Vagina (tissue), 2 donors: Measurements from ENCODE around the gene CTBP2. TPM values are rescaled to one million over a fixed set of nuclear protein-coding genes. Genes with fewer than 3 reads are reported as not detected.

Experiments
- DNase-seq, 2 donors: peaks; one replicate each; pipeline ENCODE4 v3.0.0-alpha.2; 2017; ENCODE audit errors: extremely low spot score in 2 of 2
- H3K27ac ChIP-seq: fragments of 200-600 bp; sonication (generic); one replicate; pipeline ENCODE4 v1.5.1; 2019
- H3K27me3 ChIP-seq: fragments of 200-600 bp; sonication (generic); one replicate; pipeline ENCODE4 v1.5.1; 2019
- H3K36me3 ChIP-seq, 2 donors: fragments of 200-600 bp; sonication (generic); one replicate each; pipeline ENCODE4 v1.5.1; 2017 to 2019
- H3K4me1 ChIP-seq: fragments of 200-600 bp; sonication (generic); one replicate; pipeline ENCODE4 v1.5.1; 2019
- H3K4me3 ChIP-seq, 2 donors: fragments of 200-600 bp; sonication (generic); 1 replicate in 1 of 2; 2 replicates in 1 of 2; pipeline ENCODE4 v1.5.1; 2016 to 2019
- H3K9me3 ChIP-seq: fragments of 200-600 bp; sonication (generic); one replicate; pipeline ENCODE4 v1.5.1; 2019
- CTCF ChIP-seq, 3 experiments: fragments of 450-650 bp in 2 of 3; fragments of 200-600 bp in 1 of 3; sonication (generic) in 1 of 3; IDR thresholded peaks; one replicate each; pipeline ENCODE4 v1.5.1; 2017 to 2019; ENCODE audit warnings: antibody characterized with exemption in 3 of 3, mild to moderate bottlenecking in 2 of 3, moderate library complexity in 2 of 3
- POLR2A ChIP-seq, 2 donors: fragments of 450-650 bp; IDR thresholded peaks; one replicate each; pipeline ENCODE4 v1.6.1; 2017; ENCODE audit warnings: antibody characterized with exemption in 2 of 2, mild to moderate bottlenecking in 2 of 2, moderate library complexity in 2 of 2
- POLR2AphosphoS5 ChIP-seq, 2 donors: sonication (generic); formaldehyde crosslinking; IDR thresholded peaks; one replicate each; pipeline ENCODE4 v1.9.0; 2017; ENCODE audit warnings: antibody characterized with exemption in 2 of 2, mild to moderate bottlenecking in 2 of 2, low read depth in 1 of 2; ENCODE audit not compliant: insufficient read depth in 1 of 2
- intact Hi-C: fragments of 100-400 bp; cut with DNase I; formaldehyde crosslinking; loops from one replicate; pipeline ENCODE4 v1.15.1; 2023
- total RNA-seq: library from RNA; depleted of rRNA; stranded (reverse); fragments of >200 nt; gene quantifications from one replicate; pipeline ENCODE4 v1.2.3, GENCODE V29; 2016

Gene CTBP2
- total RNA-seq, 1 donor from 2014 or later: 74.4 TPM

GRCh38 chr10:125002423-125003145 lies 157.8 kb downstream of the CTBP2 start:
- DNase-seq: no peak
- TF ChIP-seq POLR2A (IDR thresholded peaks at IDR 0.05): no peak
- no peak for TF ChIP-seq POLR2AphosphoS5 (IDR thresholded peaks at IDR 0.05; ENCODE audit: insufficient read depth in 1 of 2, low read depth in 1 of 2)
- TF ChIP-seq CTCF (IDR thresholded peaks at IDR 0.05): no peak
- no peaks in the 10 kb centered on the region for H3K27me3 ChIP-seq
- no peak overlapping the region for H3K27ac ChIP-seq
- intact Hi-C loops: no loop called here
- peaks cover 0 to 13% of the 10 kb centered on the region in 2 donors for H3K36me3 ChIP-seq
- no peaks in the 10 kb centered on the region for H3K9me3 ChIP-seq
- peaks cover 68% of the 10 kb centered on the region for H3K4me1 ChIP-seq
- H3K4me3 ChIP-seq: no peak overlapping the region

DNA sequence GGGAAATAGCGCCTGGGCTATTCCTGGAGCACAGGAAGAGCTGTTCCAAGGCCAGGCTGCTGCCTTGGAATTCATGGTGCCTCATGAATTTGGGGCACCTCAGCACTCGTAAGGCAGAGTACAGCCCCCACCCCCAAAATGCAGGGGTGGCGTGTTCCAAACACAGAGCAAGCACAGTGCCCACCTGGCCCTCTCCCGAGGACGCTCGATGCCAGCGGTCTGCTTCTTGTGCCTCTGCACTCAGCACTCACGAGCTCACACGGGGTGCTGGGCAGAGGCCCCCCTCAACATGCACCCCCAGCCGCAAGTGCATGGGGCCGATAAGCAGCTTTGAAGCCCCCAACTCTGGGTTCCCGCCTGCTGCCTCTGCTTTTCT lies 158.3 kb downstream of the CTBP2 start:
- H3K4me3 ChIP-seq: no peak overlapping the region
- intact Hi-C loops: no loop called here
- H3K4me1 ChIP-seq: peaks cover 63% of the 10 kb centered on the region
- H3K27ac ChIP-seq: peak overlapping the region; percentile 72
- TF ChIP-seq CTCF (IDR thresholded peaks at IDR 0.05): no peak
- no peak for TF ChIP-seq POLR2AphosphoS5 (IDR thresholded peaks at IDR 0.05; ENCODE audit: insufficient read depth in 1 of 2, low read depth in 1 of 2)
- TF ChIP-seq POLR2A (IDR thresholded peaks at IDR 0.05): no peak
- no peaks in the 10 kb centered on the region for H3K9me3 ChIP-seq
- no peaks in the 10 kb centered on the region for H3K27me3 ChIP-seq
- peaks cover 0 to 15% of the 10 kb centered on the region in 2 donors for H3K36me3 ChIP-seq
- no peak for DNase-seq

DNA sequence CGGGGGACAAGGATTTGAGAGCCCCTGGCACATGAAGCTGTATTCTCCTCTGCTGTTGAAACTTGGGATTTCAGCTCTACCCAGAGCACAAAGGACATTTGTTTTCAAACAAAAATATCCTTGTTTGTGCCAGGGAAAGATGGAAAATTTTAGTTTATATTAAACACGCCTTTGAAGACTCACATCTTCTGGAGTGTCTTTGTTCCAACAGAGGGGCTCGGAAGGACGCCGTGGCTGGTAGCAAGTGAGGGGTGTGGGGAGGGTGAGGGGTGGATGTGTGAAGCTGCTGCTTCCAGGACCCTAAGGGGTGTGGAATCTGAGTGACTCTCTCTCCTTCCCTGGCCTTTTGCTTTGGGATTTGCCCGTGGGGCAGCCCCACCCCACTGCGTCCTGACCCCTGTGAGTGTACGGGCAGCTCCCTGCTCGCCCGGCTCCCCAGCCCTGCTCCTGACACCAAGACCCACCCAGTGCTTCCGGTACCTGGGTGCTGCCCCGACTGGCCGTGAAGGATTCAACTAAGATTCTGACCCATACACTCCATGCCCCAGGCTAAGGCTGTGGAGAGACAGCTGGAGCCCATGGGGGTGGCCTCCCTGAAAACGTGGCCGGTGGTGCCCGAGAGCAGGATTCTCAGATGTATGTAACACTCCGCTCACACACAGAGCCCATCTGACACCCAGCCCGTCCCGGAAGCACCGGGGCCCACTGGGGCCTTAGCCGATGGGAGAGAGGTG lies 158.9 kb downstream of the CTBP2 start:
- no peak for DNase-seq
- peaks cover 0 to 20% of the 10 kb centered on the region in 2 donors for H3K36me3 ChIP-seq
- intact Hi-C loops: no loop called here

GRCh38 chr10:125000366-125001312 lies 159.7 kb downstream of the CTBP2 start:
- TF ChIP-seq CTCF (IDR thresholded peaks at IDR 0.05): peak in 1 of 3 experiments; percentile 13
- TF ChIP-seq POLR2A (IDR thresholded peaks at IDR 0.05): no peak
- peak in 1 of 2 donors; percentile 21 for TF ChIP-seq POLR2AphosphoS5 (IDR thresholded peaks at IDR 0.05; ENCODE audit: insufficient read depth in 1 of 2, low read depth in 1 of 2)
- Histone ChIP-seq H3K27me3 (no peaks in the 10 kb centered on the region), H3K36me3 (peaks cover 0 to 23% of the 10 kb centered on the region in 2 donors), H3K4me3 (peak overlapping the region in 1 of 2 donors; percentile 16), H3K9me3 (no peaks in the 10 kb centered on the region), H3K27ac (peak overlapping the region; percentile 72), H3K4me1 (peaks cover 53% of the 10 kb centered on the region)
- intact Hi-C loops: no loop called here
- DNase-seq: no peak

More for the DNA sequence above, 158.9 kb downstream of the CTBP2 start:
- no peaks in the 10 kb centered on the region for H3K27me3 ChIP-seq
- no peak for TF ChIP-seq POLR2A (IDR thresholded peaks at IDR 0.05)
- no peak for TF ChIP-seq CTCF (IDR thresholded peaks at IDR 0.05)
- no peak for TF ChIP-seq POLR2AphosphoS5 (IDR thresholded peaks at IDR 0.05; ENCODE audit: insufficient read depth in 1 of 2, low read depth in 1 of 2)
- peaks cover 57% of the 10 kb centered on the region for H3K4me1 ChIP-seq
- no peak overlapping the region for H3K4me3 ChIP-seq
- H3K27ac ChIP-seq: peak overlapping the region; percentile 72
- no peaks in the 10 kb centered on the region for H3K9me3 ChIP-seq
